HG03139 (cell line): ENCODE measurements around the gene RUNX2.
"Not testable (repeated sequence)": the region's sequence is repeated elsewhere in the genome, so short reads cannot be mapped to it uniquely, and the experiment has no call there.

Source experiments
- ATAC-seq: cut with Tn5 transposase; IDR thresholded peaks from one replicate; pipeline ENCODE4 v1.9.1; 2021; ENCODE audit not compliant: unreplicated experiment

The RUNX2 gene

GRCh38 chr6:45548657-45549515, 220.8 kb downstream of the RUNX2 start:
- ATAC-seq = peak; percentile 91

GRCh38 chr6:45552536-45552935, 224.4 kb downstream of the RUNX2 start:
- ATAC-seq = no peak

GRCh38 chr6:45553730-45554344, 225.7 kb downstream of the RUNX2 start:
- ATAC-seq = no peak

- ATAC-seq = no peak
Observed at GRCh38 chr6:45554591-45554990, 226.5 kb downstream of the RUNX2 start.

GRCh38 chr6:45555981-45556771, 228.0 kb downstream of the RUNX2 start:
- no peak for ATAC-seq

- ATAC-seq = no peak
Observed at GRCh38 chr6:45556828-45557227, 228.7 kb downstream of the RUNX2 start.

GRCh38 chr6:45557454-45557853, 229.3 kb downstream of the RUNX2 start:
- ATAC-seq = no peak

- ATAC-seq = no peak
Observed at GRCh38 chr6:45558858-45559257, 230.7 kb downstream of the RUNX2 start.

GRCh38 chr6:45560321-45560820, 232.2 kb downstream of the RUNX2 start:
- ATAC-seq = not testable (repeated sequence)

- ATAC-seq = no peak
Observed at GRCh38 chr6:45562171-45562570, 234.0 kb downstream of the RUNX2 start.

- ATAC-seq = no peak
Observed at GRCh38 chr6:45563041-45563440, 234.9 kb downstream of the RUNX2 start.

- no peak for ATAC-seq
Observed at GRCh38 chr6:45563844-45564243, 235.7 kb downstream of the RUNX2 start.

GRCh38 chr6:45566882-45567281, 238.8 kb downstream of the RUNX2 start:
- ATAC-seq = no peak

- ATAC-seq = no peak
Observed at GRCh38 chr6:45567879-45568278, 239.7 kb downstream of the RUNX2 start.

- ATAC-seq = no peak
Observed at GRCh38 chr6:45568626-45569025, 240.5 kb downstream of the RUNX2 start.

- ATAC-seq = no peak
Observed at GRCh38 chr6:45569210-45569945, 241.2 kb downstream of the RUNX2 start.

GRCh38 chr6:45571159-45571558, 243.0 kb downstream of the RUNX2 start:
- ATAC-seq = no peak

GRCh38 chr6:45572833-45573232, 244.7 kb downstream of the RUNX2 start:
- no peak for ATAC-seq

GRCh38 chr6:45574014-45574461, 245.9 kb downstream of the RUNX2 start:
- no peak for ATAC-seq

GRCh38 chr6:45574885-45575284, 246.8 kb downstream of the RUNX2 start:
- no peak for ATAC-seq
